Tibial nerve (tissue), 4 donors: Measurements from ENCODE around the gene TNIK. TPM values are rescaled to one million over a fixed set of nuclear protein-coding genes. Genes with fewer than 3 reads are reported as not detected.

Source experiments
- DNase-seq, 2 donors: peaks; one replicate each; pipeline ENCODE4 v3.0.0-alpha.2; 2019; ENCODE audit warnings: low spot score in 2 of 2
- H3K27ac ChIP-seq, 4 donors: fragments of 200-600 bp; sonication (generic) in 3 of 4; one replicate each; pipeline ENCODE4 v1.5.1; 2017 to 2019; ENCODE audit warnings: mild to moderate bottlenecking in 1 of 4
- H3K27me3 ChIP-seq, 2 donors: fragments of 200-600 bp; sonication (generic) in 1 of 2; one replicate each; pipeline versions ENCODE4 v1.5.1 to v1.6.0; 2017 to 2019
- H3K36me3 ChIP-seq, 3 donors: fragments of 200-600 bp; sonication (generic); one replicate each; pipeline ENCODE4 v1.5.1; 2018 to 2019
- H3K4me1 ChIP-seq, 4 donors: fragments of 200-600 bp; sonication (generic) in 3 of 4; one replicate each; pipeline ENCODE4 v1.5.1; 2017 to 2019
- H3K4me3 ChIP-seq, 4 donors: fragments of 200-600 bp; sonication (generic) in 3 of 4; one replicate each; pipeline ENCODE4 v1.5.1; 2017 to 2019; ENCODE audit warnings: mild to moderate bottlenecking in 1 of 4, moderate library complexity in 1 of 4
- H3K9me3 ChIP-seq, 4 donors: fragments of 200-600 bp; sonication (generic) in 3 of 4; one replicate each; pipeline ENCODE4 v1.5.1; 2017 to 2019
- CTCF ChIP-seq, 5 experiments: fragments of 200-600 bp in 3 of 5; fragments of 450-650 bp in 2 of 5; sonication (generic) in 3 of 5; IDR thresholded peaks; one replicate each; pipeline ENCODE4 v1.5.1; 2016 to 2019; ENCODE audit warnings: antibody characterized with exemption in 5 of 5, mild to moderate bottlenecking in 3 of 5, moderate library complexity in 2 of 5
- EP300 ChIP-seq, 2 donors: sonication (generic); formaldehyde crosslinking; IDR thresholded peaks; one replicate each; pipeline ENCODE4 v1.6.1; 2017; ENCODE audit warnings: antibody characterized with exemption in 2 of 2, mild to moderate bottlenecking in 1 of 2
- POLR2A ChIP-seq, 2 donors: fragments of 450-650 bp; IDR thresholded peaks; one replicate each; pipeline ENCODE4 v1.6.1; 2017; ENCODE audit warnings: antibody characterized with exemption in 2 of 2, mild to moderate bottlenecking in 2 of 2, moderate library complexity in 2 of 2
- WGBS, 2 donors: methylation state at CpG; one replicate each; pipeline ENCODE4 v1.1.5; 2018; 5-methylcytosine and 5-hydroxymethylcytosine counted together
- total RNA-seq, 4 donors: library from RNA; depleted of rRNA; stranded (reverse); fragments of >200 nt; gene quantifications; one replicate each; pipeline ENCODE4 v1.1.0, GENCODE V29; 2016

The TNIK gene
- total RNA-seq, 4 donors from 2014 or later = 5.4 to 11.1 (median 7.5) TPM

GRCh38 chr3:171157980-171158379 lies 302.2 kb downstream of the TNIK start:
- H3K9me3 ChIP-seq = peaks cover 0 to 9% (median 0%) of the 10 kb centered on the region in 4 donors
- TF ChIP-seq EP300 (IDR thresholded peaks at IDR 0.05) = no peak
- TF ChIP-seq CTCF (IDR thresholded peaks at IDR 0.05) = no peak
- TF ChIP-seq POLR2A (IDR thresholded peaks at IDR 0.05) = no peak
- DNase-seq = no peak
- WGBS, 2 donors = 76 to 87% methylated on average over 3 of the region's 3 CpGs
- H3K27ac ChIP-seq = no peak overlapping the region
- no peak overlapping the region for H3K4me3 ChIP-seq
- no peaks in the 10 kb centered on the region for H3K27me3 ChIP-seq
- peaks cover 0 to 11% (median 0%) of the 10 kb centered on the region in 3 donors for H3K36me3 ChIP-seq
- no peaks in the 10 kb centered on the region for H3K4me1 ChIP-seq

GRCh38 chr3:171157286-171157685 lies 302.9 kb downstream of the TNIK start:
- WGBS, 2 donors = 56 to 78% methylated on average over 14 of the region's 14 CpGs
- H3K27me3 ChIP-seq = no peaks in the 10 kb centered on the region
- TF ChIP-seq CTCF (IDR thresholded peaks at IDR 0.05) (peak in 1 of 5 experiments; percentile 33), EP300 (IDR thresholded peaks at IDR 0.05) (no peak), POLR2A (IDR thresholded peaks at IDR 0.05) (no peak)
- peaks cover 0 to 2% (median 0%) of the 10 kb centered on the region in 4 donors for H3K9me3 ChIP-seq
- no peak overlapping the region for H3K27ac ChIP-seq
- peaks cover 0 to 5% (median 0%) of the 10 kb centered on the region in 3 donors for H3K36me3 ChIP-seq
- no peak for DNase-seq
- H3K4me1 ChIP-seq = no peaks in the 10 kb centered on the region
- H3K4me3 ChIP-seq = no peak overlapping the region

GRCh38 chr3:171156401-171157010 lies 303.7 kb downstream of the TNIK start:
- H3K4me1 ChIP-seq = no peaks in the 10 kb centered on the region
- TF ChIP-seq POLR2A (IDR thresholded peaks at IDR 0.05) = no peak
- TF ChIP-seq CTCF (IDR thresholded peaks at IDR 0.05) = no peak
- TF ChIP-seq EP300 (IDR thresholded peaks at IDR 0.05) = no peak
- H3K27me3 ChIP-seq = no peaks in the 10 kb centered on the region
- no peaks in the 10 kb centered on the region for H3K9me3 ChIP-seq
- no peak overlapping the region for H3K4me3 ChIP-seq
- WGBS, 2 donors = 80 to 85% methylated on average over 6 of the region's 6 CpGs
- DNase-seq = no peak
- no peak overlapping the region for H3K27ac ChIP-seq
- no peaks in the 10 kb centered on the region for H3K36me3 ChIP-seq

GRCh38 chr3:171155122-171155700 lies 305.0 kb downstream of the TNIK start:
- no peaks in the 10 kb centered on the region for H3K4me1 ChIP-seq
- 56 to 57% methylated on average over 4 of the region's 4 CpGs for WGBS, 2 donors
- no peak overlapping the region for H3K27ac ChIP-seq
- no peaks in the 10 kb centered on the region for H3K27me3 ChIP-seq
- H3K36me3 ChIP-seq = no peaks in the 10 kb centered on the region
- TF ChIP-seq EP300 (IDR thresholded peaks at IDR 0.05) (no peak), CTCF (IDR thresholded peaks at IDR 0.05) (no peak), POLR2A (IDR thresholded peaks at IDR 0.05) (no peak)
- DNase-seq = no peak
- H3K9me3 ChIP-seq = no peaks in the 10 kb centered on the region
- H3K4me3 ChIP-seq = no peak overlapping the region

- WGBS, 2 donors = 69 to 73% methylated on average over 2 of the region's 2 CpGs
- H3K4me3 ChIP-seq = no peak overlapping the region
- no peak overlapping the region for H3K27ac ChIP-seq
- H3K4me1 ChIP-seq = no peaks in the 10 kb centered on the region
- no peaks in the 10 kb centered on the region for H3K36me3 ChIP-seq
- no peaks in the 10 kb centered on the region for H3K27me3 ChIP-seq
- no peaks in the 10 kb centered on the region for H3K9me3 ChIP-seq
- no peak for DNase-seq
- TF ChIP-seq CTCF (IDR thresholded peaks at IDR 0.05) = no peak
- no peak for TF ChIP-seq POLR2A (IDR thresholded peaks at IDR 0.05)
- no peak for TF ChIP-seq EP300 (IDR thresholded peaks at IDR 0.05)
These were observed 309.3 kb downstream of the TNIK start for GRCh38 chr3:171150945-171151344.
